GM18498 (cell line): ENCODE measurements around the gene ASB1.

ENCODE experiments used
- ATAC-seq: cut with Tn5 transposase; IDR thresholded peaks from one replicate; pipeline ENCODE4 v1.9.1; 2021; ENCODE audit warnings: mild to moderate bottlenecking, moderate library complexity; ENCODE audit not compliant: unreplicated experiment

ASB1 gene

GRCh38 chr2:238426568-238427434 lies at the start of gene ASB1:
ASB1 (plus strand) TSS chr2:238426927; CDS start chr2:238427071, 144 bp downstream.
- peak; percentile 87 for ATAC-seq

DNA sequence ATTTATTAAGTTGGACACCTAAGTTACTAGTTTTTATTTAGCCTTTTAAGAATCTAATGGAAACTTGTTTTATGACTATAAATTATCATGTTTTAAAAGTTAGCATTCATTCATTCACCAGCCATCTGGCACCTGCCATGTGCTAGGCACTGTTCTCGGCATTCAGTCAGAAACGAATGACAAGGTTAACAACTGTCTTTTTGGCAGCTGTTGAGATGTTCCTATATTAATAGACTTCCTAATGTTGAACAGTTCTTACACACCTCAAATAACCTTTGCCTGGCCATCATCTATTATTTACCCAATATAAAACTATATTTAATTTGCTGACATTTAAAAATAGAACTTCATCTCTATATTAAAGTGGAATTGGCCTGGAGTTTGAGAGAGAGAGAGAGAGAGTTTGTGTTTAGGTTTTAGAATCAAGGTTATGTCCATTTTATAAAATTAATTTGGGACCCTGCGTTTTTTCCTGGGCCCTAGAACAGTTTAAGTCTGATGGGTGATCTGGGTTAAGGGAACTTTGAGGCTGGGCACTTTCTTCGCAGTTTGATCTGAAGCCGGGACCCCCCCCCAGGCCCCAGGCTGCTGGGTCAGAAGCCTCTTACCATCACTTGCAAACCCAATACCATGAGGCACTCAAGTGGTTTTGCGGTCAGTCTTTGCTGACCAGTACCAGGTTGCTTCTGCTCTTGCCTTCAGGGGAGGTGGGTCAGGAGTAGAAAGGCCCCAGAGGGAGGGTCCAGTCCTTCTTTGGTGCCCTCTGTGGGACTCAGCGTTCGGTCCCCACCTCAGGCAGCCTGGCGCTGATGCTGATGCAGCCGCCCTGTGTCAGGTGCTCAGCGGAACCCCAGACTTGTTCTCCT lies 48.3 kb upstream of the ASB1 start:
- no peak for ATAC-seq

GRCh38 chr2:238379096-238379810 lies 47.5 kb upstream of the ASB1 start:
- no peak for ATAC-seq

- no peak for ATAC-seq
These were observed 46.4 kb upstream of the ASB1 start for GRCh38 chr2:238380336-238380735.

DNA sequence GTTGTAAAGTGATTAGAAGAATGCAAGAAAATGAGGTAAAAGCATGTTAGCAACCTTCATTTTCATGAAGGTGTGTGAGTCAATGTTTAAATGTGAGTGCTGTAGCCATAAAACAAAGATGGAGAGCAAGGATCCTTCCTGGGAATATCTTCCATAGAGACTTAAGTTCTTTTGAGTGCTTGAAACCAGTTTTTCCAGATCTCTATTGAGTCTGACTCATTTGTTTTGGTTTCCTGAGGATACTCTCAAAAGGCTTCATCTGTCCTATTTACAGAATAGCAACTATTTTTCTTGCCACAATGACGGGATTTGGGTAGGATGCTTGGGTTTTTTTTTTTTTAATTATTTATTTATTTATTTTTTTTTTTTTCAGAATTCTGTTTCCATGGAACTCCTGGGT lies 45.9 kb upstream of the ASB1 start:
- ATAC-seq = no peak

DNA sequence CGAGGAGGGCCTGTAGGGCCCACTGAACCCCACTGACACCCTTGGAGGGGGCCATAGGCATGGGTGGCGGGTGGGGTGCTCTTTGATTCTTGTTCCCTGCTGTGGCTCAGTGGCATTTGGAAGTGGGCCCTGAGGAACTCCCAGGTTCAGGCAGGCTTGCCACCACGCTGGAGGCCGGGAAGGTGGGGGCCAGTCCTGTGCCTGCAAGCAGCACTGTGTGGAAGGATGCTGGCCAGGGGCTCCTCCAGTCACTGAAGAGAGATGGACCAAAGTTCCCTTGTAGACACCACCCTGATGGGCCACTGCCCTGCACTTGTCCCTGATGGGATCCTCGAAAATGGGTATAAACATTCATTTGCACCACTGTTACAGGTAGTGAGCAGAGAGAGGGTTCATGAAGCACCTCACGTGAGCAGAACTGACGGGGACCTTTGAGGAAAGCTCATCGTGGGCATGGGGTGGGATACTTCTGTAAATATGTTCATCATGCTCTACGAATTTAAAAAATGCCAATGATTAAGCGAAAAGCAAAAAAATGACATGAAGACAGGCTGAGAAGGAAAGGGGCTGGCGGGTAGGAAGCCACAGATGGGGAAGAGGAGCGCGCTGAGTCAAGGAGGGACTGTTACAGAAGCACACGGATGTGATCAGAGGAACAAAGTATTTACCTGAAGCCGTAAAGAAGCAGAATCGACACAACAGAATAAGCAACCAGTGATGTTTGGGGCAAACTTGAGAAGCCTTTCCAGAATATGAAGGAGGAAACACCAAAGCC lies 45.2 kb upstream of the ASB1 start:
- no peak for ATAC-seq

DNA sequence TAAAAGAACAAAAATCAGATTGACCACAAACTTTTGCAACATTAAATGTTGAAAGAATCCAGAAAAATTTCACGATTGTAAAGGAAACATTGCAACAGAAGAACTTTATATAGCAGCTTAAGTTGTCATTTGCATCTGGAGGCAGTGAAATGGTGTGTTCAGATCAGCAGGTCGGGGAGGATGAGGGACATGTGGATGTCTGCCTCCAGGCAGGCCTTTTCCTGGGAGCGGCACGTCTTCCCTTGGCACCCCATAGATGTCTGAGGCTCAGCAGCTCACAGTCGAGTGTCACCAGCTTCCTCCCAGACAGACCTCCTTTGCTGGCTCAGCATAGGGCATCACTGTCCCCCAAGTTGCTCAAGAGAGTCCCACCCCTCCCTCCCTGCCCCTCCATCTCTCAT lies 44.3 kb upstream of the ASB1 start:
- no peak for ATAC-seq

DNA sequence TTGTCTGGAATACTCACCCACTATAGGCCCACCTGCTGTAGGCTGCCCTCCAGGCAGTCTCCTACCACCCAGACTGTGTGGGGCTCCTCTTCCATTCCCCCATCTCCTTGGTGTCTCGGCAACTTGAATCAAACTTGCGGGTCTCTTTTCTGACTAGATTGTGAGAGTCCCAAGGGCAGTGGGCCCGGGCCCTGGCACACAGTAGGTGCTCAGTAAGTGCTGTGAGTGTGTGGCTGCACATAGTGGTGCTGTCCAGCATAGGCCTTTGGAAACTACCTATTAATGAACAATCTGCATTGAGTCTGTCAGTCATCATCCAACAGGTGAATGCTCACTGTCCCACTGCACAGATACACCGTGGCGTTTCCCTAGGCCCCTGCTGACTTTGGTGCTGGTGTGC lies 43.6 kb upstream of the ASB1 start:
- no peak for ATAC-seq

GRCh38 chr2:238383743-238384380 lies 42.9 kb upstream of the ASB1 start:
- no peak for ATAC-seq

DNA sequence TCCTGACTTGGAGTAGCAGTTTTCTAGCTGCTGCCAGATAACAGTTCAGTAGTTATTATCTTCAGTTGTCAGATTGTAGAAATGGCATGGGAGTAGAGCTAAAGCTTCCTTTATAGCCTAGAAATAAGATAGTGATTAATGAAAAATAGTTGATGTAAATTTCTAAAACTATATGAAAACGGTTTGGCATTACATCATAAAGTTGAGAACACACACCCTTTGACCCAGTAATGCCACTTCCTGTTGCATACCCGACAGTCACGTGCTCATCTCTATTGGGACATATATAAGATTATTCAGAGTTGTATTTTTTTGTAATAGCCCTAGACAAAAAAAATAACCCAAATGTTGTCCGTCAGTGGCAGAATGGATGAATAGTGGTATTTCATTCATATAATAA lies 39.4 kb upstream of the ASB1 start:
- ATAC-seq = no peak

GRCh38 chr2:238388794-238389193 lies 37.9 kb upstream of the ASB1 start:
- ATAC-seq = no peak

- no peak for ATAC-seq
These were observed 36.6 kb upstream of the ASB1 start for GRCh38 chr2:238389988-238390589.

DNA sequence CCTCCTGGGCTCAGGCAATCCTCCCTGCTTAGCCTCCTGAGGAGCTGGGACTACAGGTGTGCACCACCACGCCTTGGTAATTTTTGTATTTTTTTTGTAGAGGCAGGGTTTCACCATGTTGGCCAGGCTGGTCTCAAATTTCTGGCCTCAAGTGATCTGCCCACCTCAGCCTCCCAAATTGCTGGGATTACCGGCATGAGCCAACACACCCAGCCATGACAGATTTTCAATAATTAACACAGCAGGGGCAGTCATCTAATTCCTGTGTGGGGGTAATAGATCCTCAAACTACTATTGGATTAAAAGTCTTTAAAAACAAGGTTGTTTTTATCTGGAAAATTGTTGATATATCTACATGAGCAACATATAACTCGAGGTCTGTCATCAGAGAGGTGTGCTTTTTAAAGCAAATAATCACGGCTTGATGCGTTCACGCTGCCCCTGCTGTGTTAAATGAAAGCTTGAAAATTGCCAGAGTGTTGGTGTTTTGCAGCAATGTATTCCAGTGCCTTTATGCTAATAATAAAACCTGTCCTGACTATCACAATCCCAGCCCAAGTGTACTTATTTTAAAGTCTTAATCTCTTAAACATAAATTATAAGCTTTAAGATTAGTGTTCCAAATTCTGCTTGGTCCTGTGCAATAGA lies 35.6 kb upstream of the ASB1 start:
- ATAC-seq = no peak

DNA sequence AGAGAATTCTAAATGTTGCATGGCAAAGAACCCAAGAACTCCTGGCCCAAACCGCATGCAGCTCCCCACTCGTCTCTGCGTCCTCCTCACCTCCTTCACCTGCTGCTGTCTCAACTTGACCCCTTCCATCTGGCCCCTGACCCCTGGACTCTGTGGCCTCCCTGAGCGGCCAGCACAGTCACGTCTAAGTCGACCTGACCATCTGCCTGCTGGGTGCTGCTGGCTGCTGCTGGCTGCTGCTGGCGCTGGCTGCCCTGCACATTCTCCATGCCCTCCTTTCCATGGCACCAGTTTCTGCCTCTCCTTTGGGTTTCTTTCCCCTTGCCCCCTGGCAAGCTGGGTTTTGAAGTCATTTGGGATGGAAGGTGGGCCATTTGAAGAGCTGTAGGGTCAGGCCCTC lies 30.1 kb upstream of the ASB1 start:
- ATAC-seq = no peak

DNA sequence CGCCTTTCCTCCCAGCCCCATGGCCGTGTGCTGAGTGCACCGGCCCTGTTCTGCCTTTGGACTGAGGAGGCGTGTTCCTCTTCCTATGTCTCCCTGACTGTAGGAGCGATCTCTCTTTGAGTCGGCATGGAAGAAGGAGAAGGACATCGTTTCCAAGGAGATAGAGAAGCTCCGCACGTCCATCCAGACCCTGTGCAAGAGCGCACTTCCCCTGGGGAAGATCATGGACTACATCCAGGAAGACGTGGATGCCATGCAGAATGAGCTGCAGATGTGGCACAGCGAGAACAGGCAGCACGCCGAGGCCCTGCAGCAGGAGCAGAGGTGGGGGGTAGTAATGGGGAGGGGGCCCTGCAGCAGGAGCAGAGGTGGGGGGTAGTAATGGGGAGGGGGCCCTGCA lies 29.4 kb upstream of the ASB1 start:
- no peak for ATAC-seq

DNA sequence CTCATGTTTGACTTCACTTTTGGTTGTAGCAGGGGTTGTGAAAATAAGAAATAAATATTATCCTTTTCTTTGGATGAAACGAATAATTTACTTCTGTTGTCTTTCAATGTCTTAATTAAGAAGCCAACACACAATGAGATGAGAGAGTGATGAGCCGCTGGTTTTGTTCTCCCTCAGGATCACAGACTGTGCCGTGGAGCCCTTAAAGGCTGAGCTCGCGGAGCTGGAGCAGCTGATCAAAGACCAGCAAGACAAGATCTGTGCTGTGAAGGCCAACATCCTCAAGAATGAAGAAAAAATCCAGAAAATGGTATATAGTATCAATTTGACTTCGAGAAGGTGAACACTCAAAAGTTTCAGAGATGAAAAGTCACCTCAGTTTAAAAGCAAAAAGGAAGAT lies 28.1 kb upstream of the ASB1 start:
- no peak for ATAC-seq

DNA sequence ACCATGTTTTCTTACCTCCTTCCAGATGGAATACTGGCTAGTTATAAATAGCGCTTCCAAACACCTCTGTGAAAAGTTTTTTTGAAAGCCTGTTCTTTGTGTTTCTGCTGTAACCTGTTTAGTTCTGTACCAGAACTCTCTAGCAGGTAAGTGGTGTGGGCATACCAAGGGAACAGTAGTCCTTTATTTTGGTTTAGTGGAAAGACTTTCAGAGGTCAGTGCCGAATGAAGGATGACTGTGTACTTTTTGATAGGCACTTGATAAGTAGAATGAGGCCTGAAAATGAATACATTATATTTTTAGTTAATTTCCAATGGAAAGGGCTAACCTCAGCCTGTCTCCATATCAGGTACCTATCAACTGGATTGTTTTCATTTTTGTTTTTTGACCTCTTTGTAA lies 27.6 kb upstream of the ASB1 start:
- no peak for ATAC-seq

GRCh38 chr2:238401551-238401950 lies 25.2 kb upstream of the ASB1 start:
- no peak for ATAC-seq
